A673 (cell line): Measurements from ENCODE around the gene GMPPA. TPM values are rescaled to one million over a fixed set of nuclear protein-coding genes. Genes with fewer than 3 reads are reported as not detected.

Source experiments
- BruUV-seq: library from RNA; stranded (reverse); fragments of 400-500 nt; replicated peaks from 2 replicates; lab custom pipeline; 2021; lab: Mats Ljungman, UMichigan
- CTCF ChIA-PET: fragments of 300-600 bp; sonication (Branson Sonifier 250); formaldehyde crosslinking; loops from one replicate; lab custom pipeline; 2022; ENCODE audit warnings: antibody characterized with exemption; lab: Charles Lee
- POLR2A ChIA-PET: fragments of 300-600 bp; sonication (Branson Sonifier 250); formaldehyde crosslinking; loops from one replicate; lab custom pipeline; 2022; ENCODE audit warnings: antibody characterized with exemption; ENCODE audit not compliant: low non-redundant PET; lab: Charles Lee
- DNase-seq: peaks from one replicate; pipeline ENCODE4 v3.0.0-alpha.2; 2015; ENCODE audit warnings: low spot score
- H3K27ac ChIP-seq: fragments of 200-600 bp; sonication (generic); 2 replicates; pipeline ENCODE4 v1.5.1; 2016; ENCODE audit warnings: mixed run types, low read depth, mild to moderate bottlenecking, mixed read lengths, antibody characterized with exemption, low read length; ENCODE audit not compliant: poor library complexity, severe bottlenecking
- H3K27me3 ChIP-seq: fragments of 200-600 bp; sonication (generic); replicated peaks from 2 replicates; pipeline ENCODE4 v1.6.1; 2017; ENCODE audit warnings: mixed run types, low read depth, mild to moderate bottlenecking, mixed read lengths, antibody characterized with exemption, low read length; ENCODE audit not compliant: insufficient read depth, poor library complexity
- H3K36me3 ChIP-seq: fragments of 200-600 bp; sonication (generic); 2 replicates; pipeline ENCODE4 v1.6.1; 2016; ENCODE audit warnings: mixed run types, mild to moderate bottlenecking, mixed read lengths, antibody characterized with exemption, low read length; ENCODE audit not compliant: insufficient read depth, poor library complexity, severe bottlenecking
- H3K4me1 ChIP-seq: fragments of 200-600 bp; sonication (generic); 2 replicates; pipeline ENCODE4 v1.6.1; 2017; ENCODE audit warnings: mixed run types, mild to moderate bottlenecking, mixed read lengths, antibody characterized with exemption, low read length; ENCODE audit not compliant: insufficient read depth, poor library complexity, severe bottlenecking
- H3K4me3 ChIP-seq: fragments of 200-600 bp; sonication (generic); 2 replicates; pipeline ENCODE4 v1.5.1; 2016; ENCODE audit warnings: low read depth, mixed run types, mild to moderate bottlenecking, mixed read lengths, low read length; ENCODE audit not compliant: poor library complexity, severe bottlenecking
- H3K9me3 ChIP-seq: fragments of 200-600 bp; sonication (generic); 2 replicates; pipeline ENCODE4 v1.6.1; 2016; ENCODE audit warnings: mixed run types, low read depth, mild to moderate bottlenecking, mixed read lengths, antibody characterized with exemption, low read length; ENCODE audit not compliant: poor library complexity, severe bottlenecking
- CTCF ChIP-seq: fragments of 300-800, 200-600 bp; sonication (generic); conservative IDR thresholded peaks from 2 replicates; pipeline ENCODE4 v1.5.1; 2017; ENCODE audit warnings: low read depth, mild to moderate bottlenecking, antibody characterized with exemption, low read length, moderate library complexity, mixed read lengths
- EZH2 ChIP-seq: fragments of 200-600 bp; sonication (generic); IDR thresholded peaks from 2 replicates; pipeline ENCODE4 v1.6.1; 2017; ENCODE audit warnings: borderline replicate concordance, low read depth, mild to moderate bottlenecking, mixed read lengths, antibody characterized with exemption, low read length; ENCODE audit not compliant: poor library complexity, severe bottlenecking
- intact Hi-C: fragments of 100-400 bp; cut with micrococcal nuclease; formaldehyde crosslinking; loops from one replicate; pipeline ENCODE4 v1.10.0; 2022; ENCODE audit not compliant: unreplicated experiment
- total RNA-seq: library from RNA; stranded (reverse); gene quantifications from 2 replicates; pipeline ENCODE4 v1.2.3, GENCODE V29; 2021

Gene GMPPA
- total RNA-seq, 1 experiment from 2014 or later: 32.1 TPM

- H3K27ac ChIP-seq: no peak overlapping the region
- peaks cover 8% of the 10 kb centered on the region for H3K4me1 ChIP-seq
- DNase-seq: no peak
- TF ChIP-seq EZH2 (no peak), CTCF (no peak)
- no peaks in the 10 kb centered on the region for H3K36me3 ChIP-seq
- no TSS peak for BruUV-seq
- ChIA-PET POLR2A (no interaction called here), CTCF (interaction anchor here (0.5 kb wide), 1 partner anchor 593 kb away, joined by 3 read pairs; no protein-coding TSS in a partner anchor)
- no peak overlapping the region for H3K4me3 ChIP-seq
- H3K27me3 ChIP-seq: no peaks in the 10 kb centered on the region
- no peaks in the 10 kb centered on the region for H3K9me3 ChIP-seq
- intact Hi-C loops: no loop called here
Measured at GRCh38 chr2:219547621-219548020, 48.9 kb downstream of the GMPPA start.

- H3K27me3 ChIP-seq: no peaks in the 10 kb centered on the region
- H3K4me1 ChIP-seq: peaks cover 5% of the 10 kb centered on the region
- ChIA-PET CTCF (no interaction called here), POLR2A (no interaction called here)
- no peaks in the 10 kb centered on the region for H3K36me3 ChIP-seq
- DNase-seq: no peak
- no peak overlapping the region for H3K27ac ChIP-seq
- no peaks in the 10 kb centered on the region for H3K9me3 ChIP-seq
- no TSS peak for BruUV-seq
- H3K4me3 ChIP-seq: no peak overlapping the region
- TF ChIP-seq CTCF (no peak), EZH2 (no peak)
- intact Hi-C loops: no loop called here
Measured at GRCh38 chr2:219548990-219549389, 50.3 kb downstream of the GMPPA start.

- TF ChIP-seq EZH2 (no peak), CTCF (no peak)
- Histone ChIP-seq H3K9me3 (no peaks in the 10 kb centered on the region), H3K27ac (no peak overlapping the region), H3K4me1 (peaks cover 2% of the 10 kb centered on the region), H3K4me3 (no peak overlapping the region), H3K36me3 (no peaks in the 10 kb centered on the region), H3K27me3 (no peaks in the 10 kb centered on the region)
- intact Hi-C loops: no loop called here
- no peak for DNase-seq
- POLR2A ChIA-PET: no interaction called here
- CTCF ChIA-PET: no interaction called here
- BruUV-seq: no TSS peak
Measured at GRCh38 chr2:219549619-219550018, 50.9 kb downstream of the GMPPA start.
